Left cardiac atrium (tissue), 4 donors: ENCODE results near the gene ADGRE2. TPM values are rescaled to one million over a fixed set of nuclear protein-coding genes. Genes with fewer than 3 reads are reported as not detected.
"Not testable (repeated sequence)": the region's sequence is repeated elsewhere in the genome, so short reads cannot be mapped to it uniquely, and the experiment has no call there.

ENCODE experiments used
- ATAC-seq, 2 donors: fragments of 200-7000 bp; cut with Tn5 transposase; one replicate each; pipeline ENCODE4 v1.9.1; 2020; ENCODE audit warnings: mild to moderate bottlenecking in 2 of 2, moderate library complexity in 2 of 2
- DNase-seq: peaks from one replicate; pipeline ENCODE4 v3.0.0-alpha.2; 2020
- intact Hi-C, 2 donors: fragments of 100-400 bp; cut with DNase I; formaldehyde crosslinking; loops; one replicate each; pipeline versions ENCODE4 v1.14.1 to v1.15.1; 2022 to 2023
- long read RNA-seq: library from polyadenylated mRNA; unstranded; transcript quantifications from one replicate; pipeline ENCODE4 v2.0.0, GENCODE V29; 2021
- total RNA-seq, 2 donors: library from RNA; stranded (reverse); fragmentation: NEBNext Ultra II Directional; extraction: Animal tissue kit (Norgen Biotek cat#: 25700); gene quantifications; one replicate each; pipeline ENCODE4 v1.2.1, GENCODE V29; 2021
- donor health status: DM: no; HTN: yes; CAD: no.
- donor health status: DM: no; HTN: yes; CAD: no; lungs with severe emphysema.
- donor health status: DM: yes; HTN: yes; CAD: no.
- donor health status: Dilated cardiomyopathy.

The ADGRE2 gene
- 1 to 10 TPM in 1 of 2 donors, under 1 TPM in 1; 0.88 to 1.4 TPM for total RNA-seq
- long read RNA-seq = 0 reads

GRCh38 chr19:14778110-14778845, at the start of gene ADGRE2:
ADGRE2 (minus strand) TSS chr19:14778560; CDS start chr19:14776756, 1,804 bp downstream.
- ATAC-seq, DNase-seq, intact Hi-C loops: not testable (repeated sequence)

GRCh38 chr19:14826006-14826405, 47.6 kb upstream of the ADGRE2 start:
- DNase-seq = no peak
- no peak for ATAC-seq
- intact Hi-C loops = no loop called here

- no peak for ATAC-seq
- intact Hi-C loops = no loop called here
- no peak for DNase-seq
Observed at GRCh38 chr19:14821937-14822336, 43.6 kb upstream of the ADGRE2 start.

GRCh38 chr19:14818588-14818987, 40.2 kb upstream of the ADGRE2 start:
- intact Hi-C loops = no loop called here
- ATAC-seq (no peak), DNase-seq (no peak)

GRCh38 chr19:14817052-14817451, 38.7 kb upstream of the ADGRE2 start:
- ATAC-seq (no peak), DNase-seq (no peak)
- intact Hi-C loops = no loop called here

GRCh38 chr19:14814982-14815652, 36.8 kb upstream of the ADGRE2 start:
- intact Hi-C loops = no loop called here
- no peak for ATAC-seq
- DNase-seq = no peak

- DNase-seq (no peak), ATAC-seq (no peak)
- intact Hi-C loops = no loop called here
Observed at GRCh38 chr19:14809272-14810057, 31.1 kb upstream of the ADGRE2 start.

GRCh38 chr19:14804765-14805164, 26.4 kb upstream of the ADGRE2 start:
- no peak for DNase-seq
- no peak for ATAC-seq
- intact Hi-C loops = no loop called here

GRCh38 chr19:14798760-14799159, 20.4 kb upstream of the ADGRE2 start:
- no peak for DNase-seq
- intact Hi-C loops = no loop called here
- ATAC-seq = no peak

GRCh38 chr19:14796021-14796420, 17.7 kb upstream of the ADGRE2 start:
- DNase-seq (no peak), ATAC-seq (no peak)
- intact Hi-C loops = no loop called here

GRCh38 chr19:14795078-14795721, 16.8 kb upstream of the ADGRE2 start:
- ATAC-seq (no peak), DNase-seq (no peak)
- intact Hi-C loops = no loop called here

- DNase-seq, ATAC-seq, intact Hi-C loops: not testable (repeated sequence)
Observed at GRCh38 chr19:14792250-14792649, 13.9 kb upstream of the ADGRE2 start.

- no peak for DNase-seq
- ATAC-seq = no peak
- intact Hi-C loops = no loop called here
Observed at GRCh38 chr19:14786421-14786851, 8.1 kb upstream of the ADGRE2 start.

- ATAC-seq = peak; percentile 57 to 89
- intact Hi-C loops = not testable (repeated sequence)
Observed at GRCh38 chr19:14785102-14785793, 6.9 kb upstream of the ADGRE2 start.

GRCh38 chr19:14784730-14785101, 6.4 kb upstream of the ADGRE2 start:
- intact Hi-C loops = not testable (repeated sequence)
- DNase-seq (peak; percentile 64), ATAC-seq (peak; percentile 78 to 89)

More at GRCh38 chr19:14785102-14785793, 6.9 kb upstream of the ADGRE2 start:
- DNase-seq = peak; percentile 45

- DNase-seq, ATAC-seq, intact Hi-C loops: not testable (repeated sequence)
Observed at GRCh38 chr19:14783410-14783998, 5.1 kb upstream of the ADGRE2 start.

- intact Hi-C loops = no loop called here
- DNase-seq (no peak), ATAC-seq (no peak)
Observed at GRCh38 chr19:14782626-14783409, 4.5 kb upstream of the ADGRE2 start.
